ENCODE data around the gene RELB. TPM values are rescaled to one million over a fixed set of nuclear protein-coding genes. Genes with fewer than 3 reads are reported as not detected.

The RELB gene
- total and polyA plus RNA-seq, 9 of the 15 experiments (the other 6 are each of a cell fraction or from before 2014, with no cell fraction given), result 0.15 to 1.1 (median 0.28) TPM; not detected in 2

DNA sequence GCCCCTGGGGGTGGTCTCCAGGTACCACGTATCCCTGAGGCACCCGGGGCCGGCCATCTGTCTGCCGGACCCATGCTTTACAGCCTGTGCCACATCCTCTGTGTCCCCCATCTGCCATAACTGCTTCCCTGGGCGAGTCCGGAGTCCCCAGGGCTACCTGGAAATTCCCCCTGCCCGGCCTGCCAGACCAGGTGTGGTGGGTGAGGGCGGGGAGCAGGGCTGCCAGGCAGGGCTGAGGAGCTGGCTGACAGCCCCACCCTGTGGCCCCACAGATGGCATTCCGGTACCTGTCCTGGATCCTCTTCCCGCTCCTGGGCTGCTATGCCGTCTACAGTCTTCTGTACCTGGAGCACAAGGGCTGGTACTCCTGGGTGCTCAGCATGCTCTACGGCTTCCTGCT lies 10.3 kb upstream of the RELB start:
- no peak for ATAC-seq
- no TSS peak for BruUV-seq (replicated peaks)
- Histone ChIP-seq H2AFZ (ENCODE audit: low read depth, low read length) (no peak overlapping the region), H3K4me1 (replicated peaks in 1 of 2; ENCODE audit: control insufficient read depth in 2 of 2, insufficient read depth in 2 of 2, low read length in 2 of 2) (peaks cover 0 to 21% of the 10 kb centered on the region in 2 experiments; a peak in 2 of 5 replicates), H3K36me3 (ENCODE audit: control insufficient read depth, insufficient read depth, low read length) (peaks cover 69% of the 10 kb centered on the region; the same call in 2 of the 3 replicates), H3K79me2 (ENCODE audit: control insufficient read depth, insufficient read depth, low read length) (no peaks in the 10 kb centered on the region), H3K27ac (ENCODE audit: extremely low read depth, low read depth, low read length) (no peak overlapping the region), H3K9me3 (replicated peaks; ENCODE audit: control insufficient read depth, insufficient read depth, low read depth, low read length) (no peaks in the 10 kb centered on the region), H3K9me1 (ENCODE audit: control insufficient read depth, insufficient read depth, low read length) (no peaks in the 10 kb centered on the region), H3K4me3 (no peak overlapping the region), H3K4me2 (ENCODE audit: insufficient read depth, low read length) (no peak overlapping the region), H4K20me1 (replicated peaks; ENCODE audit: control insufficient read depth, insufficient read depth, low read length) (no peaks in the 10 kb centered on the region; the same call in 1 of the 2 replicates), H3K27me3 (ENCODE audit: control insufficient read depth in 2 of 2, insufficient read depth in 2 of 2, low read length in 2 of 2) (no peaks in the 10 kb centered on the region), H3K9ac (ENCODE audit: insufficient read depth in 1 of 2, low read depth in 2 of 2, low read length in 2 of 2) (no peak overlapping the region)
- ChIA-PET POLR2A (no interaction called here), CTCF (ENCODE audit: low intra/inter-chr PET ratio) (no interaction called here)
- intact Hi-C loops (cut with micrococcal nuclease), result no loop called here
- no peak for DNase-seq (ENCODE audit: extremely low read depth in 1 of 4, low spot score in 3 of 4)
- in situ Hi-C loops (cut with MboI), result no loop called here
- no peak for TF ChIP-seq ZNF696 (CRISPR knock-in tag; conservative IDR thresholded peaks at IDR 0.05)
- no peak for TF ChIP-seq SRSF9 (IDR thresholded peaks at IDR 0.05; ENCODE audit: borderline replicate concordance, low read depth, low read length)
- TF ChIP-seq, protein P1, sequence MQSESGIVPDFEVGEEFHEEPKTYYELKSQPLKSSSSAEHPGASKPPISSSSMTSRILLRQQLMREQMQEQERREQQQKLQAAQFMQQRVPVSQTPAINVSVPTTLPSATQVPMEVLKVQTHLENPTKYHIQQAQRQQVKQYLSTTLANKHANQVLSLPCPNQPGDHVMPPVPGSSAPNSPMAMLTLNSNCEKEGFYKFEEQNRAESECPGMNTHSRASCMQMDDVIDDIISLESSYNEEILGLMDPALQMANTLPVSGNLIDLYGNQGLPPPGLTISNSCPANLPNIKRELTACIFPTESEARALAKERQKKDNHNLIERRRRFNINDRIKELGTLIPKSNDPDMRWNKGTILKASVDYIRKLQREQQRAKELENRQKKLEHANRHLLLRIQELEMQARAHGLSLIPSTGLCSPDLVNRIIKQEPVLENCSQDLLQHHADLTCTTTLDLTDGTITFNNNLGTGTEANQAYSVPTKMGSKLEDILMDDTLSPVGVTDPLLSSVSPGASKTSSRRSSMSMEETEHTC (IDR thresholded peaks at IDR 0.05), result no peak
- TF ChIP-seq, protein P2, sequence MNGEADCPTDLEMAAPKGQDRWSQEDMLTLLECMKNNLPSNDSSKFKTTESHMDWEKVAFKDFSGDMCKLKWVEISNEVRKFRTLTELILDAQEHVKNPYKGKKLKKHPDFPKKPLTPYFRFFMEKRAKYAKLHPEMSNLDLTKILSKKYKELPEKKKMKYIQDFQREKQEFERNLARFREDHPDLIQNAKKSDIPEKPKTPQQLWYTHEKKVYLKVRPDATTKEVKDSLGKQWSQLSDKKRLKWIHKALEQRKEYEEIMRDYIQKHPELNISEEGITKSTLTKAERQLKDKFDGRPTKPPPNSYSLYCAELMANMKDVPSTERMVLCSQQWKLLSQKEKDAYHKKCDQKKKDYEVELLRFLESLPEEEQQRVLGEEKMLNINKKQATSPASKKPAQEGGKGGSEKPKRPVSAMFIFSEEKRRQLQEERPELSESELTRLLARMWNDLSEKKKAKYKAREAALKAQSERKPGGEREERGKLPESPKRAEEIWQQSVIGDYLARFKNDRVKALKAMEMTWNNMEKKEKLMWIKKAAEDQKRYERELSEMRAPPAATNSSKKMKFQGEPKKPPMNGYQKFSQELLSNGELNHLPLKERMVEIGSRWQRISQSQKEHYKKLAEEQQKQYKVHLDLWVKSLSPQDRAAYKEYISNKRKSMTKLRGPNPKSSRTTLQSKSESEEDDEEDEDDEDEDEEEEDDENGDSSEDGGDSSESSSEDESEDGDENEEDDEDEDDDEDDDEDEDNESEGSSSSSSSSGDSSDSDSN (IDR thresholded peaks at IDR 0.05; ENCODE audit: borderline replicate concordance in 1 of 2, low read depth in 2 of 2, low read length in 2 of 2), result no peak
- TF ChIP-seq TAF9B (IDR thresholded peaks at IDR 0.05; ENCODE audit: partially characterized antibody), result no peak
- no peak for TF ChIP-seq U2AF2 (optimal IDR thresholded peaks at IDR 0.05; ENCODE audit: low read depth, low read length)
- TF ChIP-seq ELF1 (tag; IDR thresholded peaks at IDR 0.05), result no peak
- TF ChIP-seq, protein P3, sequence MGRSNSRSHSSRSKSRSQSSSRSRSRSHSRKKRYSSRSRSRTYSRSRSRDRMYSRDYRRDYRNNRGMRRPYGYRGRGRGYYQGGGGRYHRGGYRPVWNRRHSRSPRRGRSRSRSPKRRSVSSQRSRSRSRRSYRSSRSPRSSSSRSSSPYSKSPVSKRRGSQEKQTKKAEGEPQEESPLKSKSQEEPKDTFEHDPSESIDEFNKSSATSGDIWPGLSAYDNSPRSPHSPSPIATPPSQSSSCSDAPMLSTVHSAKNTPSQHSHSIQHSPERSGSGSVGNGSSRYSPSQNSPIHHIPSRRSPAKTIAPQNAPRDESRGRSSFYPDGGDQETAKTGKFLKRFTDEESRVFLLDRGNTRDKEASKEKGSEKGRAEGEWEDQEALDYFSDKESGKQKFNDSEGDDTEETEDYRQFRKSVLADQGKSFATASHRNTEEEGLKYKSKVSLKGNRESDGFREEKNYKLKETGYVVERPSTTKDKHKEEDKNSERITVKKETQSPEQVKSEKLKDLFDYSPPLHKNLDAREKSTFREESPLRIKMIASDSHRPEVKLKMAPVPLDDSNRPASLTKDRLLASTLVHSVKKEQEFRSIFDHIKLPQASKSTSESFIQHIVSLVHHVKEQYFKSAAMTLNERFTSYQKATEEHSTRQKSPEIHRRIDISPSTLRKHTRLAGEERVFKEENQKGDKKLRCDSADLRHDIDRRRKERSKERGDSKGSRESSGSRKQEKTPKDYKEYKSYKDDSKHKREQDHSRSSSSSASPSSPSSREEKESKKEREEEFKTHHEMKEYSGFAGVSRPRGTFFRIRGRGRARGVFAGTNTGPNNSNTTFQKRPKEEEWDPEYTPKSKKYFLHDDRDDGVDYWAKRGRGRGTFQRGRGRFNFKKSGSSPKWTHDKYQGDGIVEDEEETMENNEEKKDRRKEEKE (IDR thresholded peaks at IDR 0.05; ENCODE audit: borderline replicate concordance in 1 of 2, control insufficient read depth in 1 of 2, low read depth in 2 of 2, low read length in 1 of 2), result no peak
- TF ChIP-seq, protein P4, sequence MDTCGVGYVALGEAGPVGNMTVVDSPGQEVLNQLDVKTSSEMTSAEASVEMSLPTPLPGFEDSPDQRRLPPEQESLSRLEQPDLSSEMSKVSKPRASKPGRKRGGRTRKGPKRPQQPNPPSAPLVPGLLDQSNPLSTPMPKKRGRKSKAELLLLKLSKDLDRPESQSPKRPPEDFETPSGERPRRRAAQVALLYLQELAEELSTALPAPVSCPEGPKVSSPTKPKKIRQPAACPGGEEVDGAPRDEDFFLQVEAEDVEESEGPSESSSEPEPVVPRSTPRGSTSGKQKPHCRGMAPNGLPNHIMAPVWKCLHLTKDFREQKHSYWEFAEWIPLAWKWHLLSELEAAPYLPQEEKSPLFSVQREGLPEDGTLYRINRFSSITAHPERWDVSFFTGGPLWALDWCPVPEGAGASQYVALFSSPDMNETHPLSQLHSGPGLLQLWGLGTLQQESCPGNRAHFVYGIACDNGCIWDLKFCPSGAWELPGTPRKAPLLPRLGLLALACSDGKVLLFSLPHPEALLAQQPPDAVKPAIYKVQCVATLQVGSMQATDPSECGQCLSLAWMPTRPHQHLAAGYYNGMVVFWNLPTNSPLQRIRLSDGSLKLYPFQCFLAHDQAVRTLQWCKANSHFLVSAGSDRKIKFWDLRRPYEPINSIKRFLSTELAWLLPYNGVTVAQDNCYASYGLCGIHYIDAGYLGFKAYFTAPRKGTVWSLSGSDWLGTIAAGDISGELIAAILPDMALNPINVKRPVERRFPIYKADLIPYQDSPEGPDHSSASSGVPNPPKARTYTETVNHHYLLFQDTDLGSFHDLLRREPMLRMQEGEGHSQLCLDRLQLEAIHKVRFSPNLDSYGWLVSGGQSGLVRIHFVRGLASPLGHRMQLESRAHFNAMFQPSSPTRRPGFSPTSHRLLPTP (IDR thresholded peaks at IDR 0.05; ENCODE audit: borderline replicate concordance, extremely low read depth, insufficient read length), result no peak
- TF ChIP-seq ZC3H8 (IDR thresholded peaks at IDR 0.05), result no peak
- WGBS (ENCODE audit: insufficient coverage, low coverage, missing lambda C conversion rate), result 96% methylated on average over 7 of the region's 12 CpGs
- no peak for FAIRE-seq

All from K562 (cell line).